Activated T-cell treated with anti-CD3 and anti-CD28 coated beads, Interleukin-2, amount 50 U/mL, for 72 hours (primary cell): ENCODE results near the gene SEC14L6. TPM values are rescaled to one million over a fixed set of nuclear protein-coding genes. Genes with fewer than 3 reads are reported as not detected.
"Not testable (repeated sequence)": the region's sequence is repeated elsewhere in the genome, so short reads cannot be mapped to it uniquely, and the experiment has no call there.

Experiments used
- ATAC-seq, 2 donors: fragments of 150-1000 bp; cut with Tn5 transposase; replicated peaks in 1 of 2; 2 replicates each; pipeline ENCODE4 v1.10.0; 2021; ENCODE audit warnings: moderate library complexity in 2 of 2, mild to moderate bottlenecking in 1 of 2
- DNase-seq, 2 donors: peaks; one replicate each; pipeline ENCODE4 v3.0.0; 2021 to 2022; ENCODE audit warnings: mixed read lengths in 1 of 2
- H3K27ac Mint-ChIP-seq: one replicate; pipeline ENCODE4 v1.8.0; 2022; ENCODE audit warnings: mild to moderate bottlenecking, moderate library complexity, mixed read lengths
- H3K27me3 Mint-ChIP-seq: one replicate; pipeline ENCODE4 v1.8.0; 2022; ENCODE audit warnings: low read depth, mixed read lengths
- H3K36me3 Mint-ChIP-seq, 2 donors: one replicate each; pipeline ENCODE4 v1.8.0; 2022; ENCODE audit warnings: mixed read lengths in 2 of 2, mild to moderate bottlenecking in 1 of 2; ENCODE audit not compliant: insufficient read depth in 2 of 2
- H3K4me1 Mint-ChIP-seq: one replicate; pipeline ENCODE4 v1.8.0; 2022; ENCODE audit warnings: low read depth, mixed read lengths
- H3K4me3 Mint-ChIP-seq, 2 donors: one replicate each; pipeline ENCODE4 v1.8.0; 2022; ENCODE audit warnings: mild to moderate bottlenecking in 2 of 2, mixed read lengths in 2 of 2, moderate library complexity in 2 of 2
- H3K9me3 Mint-ChIP-seq, 2 donors: one replicate each; pipeline ENCODE4 v1.8.0; 2022; ENCODE audit warnings: mixed read lengths in 2 of 2
- total RNA-seq, 2 donors: library from RNA; stranded (reverse); gene quantifications; one replicate each; pipeline ENCODE4 v1.2.3, GENCODE V29; 2022

The SEC14L6 gene
- total RNA-seq, 2 donors from 2014 or later: not detected

GRCh38 chr22:30541511-30541910 is 5.0 kb downstream of the SEC14L6 start:
- DNase-seq, H3K9me3 Mint-ChIP-seq, H3K27ac Mint-ChIP-seq, ATAC-seq, H3K36me3 Mint-ChIP-seq, H3K4me1 Mint-ChIP-seq, H3K4me3 Mint-ChIP-seq: not testable (repeated sequence)
- peaks cover 34% of the 10 kb centered on the region for H3K27me3 Mint-ChIP-seq

- ATAC-seq (no peak), DNase-seq (no peak)
- peaks cover 26% of the 10 kb centered on the region for H3K27me3 Mint-ChIP-seq
- H3K9me3 Mint-ChIP-seq: no peaks in the 10 kb centered on the region
- no peaks in the 10 kb centered on the region for H3K36me3 Mint-ChIP-seq
- no peak overlapping the region for H3K4me3 Mint-ChIP-seq
- no peak overlapping the region for H3K27ac Mint-ChIP-seq
- H3K4me1 Mint-ChIP-seq: no peaks in the 10 kb centered on the region
Measured at GRCh38 chr22:30539368-30539767, 7.2 kb downstream of the SEC14L6 start.

- Mint-ChIP-seq H3K4me1 (no peaks in the 10 kb centered on the region), H3K36me3 (no peaks in the 10 kb centered on the region), H3K27ac (no peak overlapping the region), H3K27me3 (peaks cover 20% of the 10 kb centered on the region), H3K9me3 (no peaks in the 10 kb centered on the region), H3K4me3 (no peak overlapping the region)
- no peak for ATAC-seq
- no peak for DNase-seq
Measured at GRCh38 chr22:30538280-30538679, 8.3 kb downstream of the SEC14L6 start.

GRCh38 chr22:30537083-30537731 is 9.3 kb downstream of the SEC14L6 start:
- Mint-ChIP-seq H3K9me3 (no peaks in the 10 kb centered on the region), H3K4me1 (no peaks in the 10 kb centered on the region), H3K27me3 (peaks cover 13% of the 10 kb centered on the region), H3K36me3 (no peaks in the 10 kb centered on the region), H3K27ac (no peak overlapping the region), H3K4me3 (no peak overlapping the region)
- DNase-seq: no peak
- ATAC-seq: no peak

GRCh38 chr22:30535182-30535581 is 11.4 kb downstream of the SEC14L6 start:
- H3K36me3 Mint-ChIP-seq: no peaks in the 10 kb centered on the region
- no peaks in the 10 kb centered on the region for H3K9me3 Mint-ChIP-seq
- H3K27ac Mint-ChIP-seq: no peak overlapping the region
- no peak overlapping the region for H3K4me3 Mint-ChIP-seq
- H3K27me3 Mint-ChIP-seq: no peaks in the 10 kb centered on the region
- no peaks in the 10 kb centered on the region for H3K4me1 Mint-ChIP-seq
- ATAC-seq (no peak), DNase-seq (no peak)

GRCh38 chr22:30531651-30532608 is 14.6 kb downstream of the SEC14L6 start:
- H3K4me3 Mint-ChIP-seq: no peak overlapping the region
- no peaks in the 10 kb centered on the region for H3K9me3 Mint-ChIP-seq

GRCh38 chr22:30526656-30527055 is 19.9 kb downstream of the SEC14L6 start:
- no peaks in the 10 kb centered on the region for H3K4me1 Mint-ChIP-seq

More at GRCh38 chr22:30531651-30532608, 14.6 kb downstream of the SEC14L6 start:
- DNase-seq (no peak), ATAC-seq (no peak)
- no peaks in the 10 kb centered on the region for H3K27me3 Mint-ChIP-seq
- no peaks in the 10 kb centered on the region for H3K36me3 Mint-ChIP-seq
- no peak overlapping the region for H3K27ac Mint-ChIP-seq
- no peaks in the 10 kb centered on the region for H3K4me1 Mint-ChIP-seq

GRCh38 chr22:30523646-30524489 is 22.7 kb downstream of the SEC14L6 start:
- no peak for ATAC-seq
- DNase-seq: no peak
- H3K36me3 Mint-ChIP-seq: no peaks in the 10 kb centered on the region
- no peaks in the 10 kb centered on the region for H3K27me3 Mint-ChIP-seq
- H3K4me1 Mint-ChIP-seq: no peaks in the 10 kb centered on the region
- no peaks in the 10 kb centered on the region for H3K9me3 Mint-ChIP-seq
- H3K27ac Mint-ChIP-seq: no peak overlapping the region
- no peak overlapping the region for H3K4me3 Mint-ChIP-seq

More at GRCh38 chr22:30526656-30527055, 19.9 kb downstream of the SEC14L6 start:
- Mint-ChIP-seq H3K4me3 (no peak overlapping the region), H3K9me3 (no peaks in the 10 kb centered on the region), H3K27ac (no peak overlapping the region), H3K27me3 (no peaks in the 10 kb centered on the region), H3K36me3 (no peaks in the 10 kb centered on the region)
- no peak for DNase-seq
- ATAC-seq: no peak

- no peak overlapping the region for H3K27ac Mint-ChIP-seq
- H3K9me3 Mint-ChIP-seq: no peaks in the 10 kb centered on the region
- no peak for DNase-seq
- no peak overlapping the region for H3K4me3 Mint-ChIP-seq
- H3K4me1 Mint-ChIP-seq: no peaks in the 10 kb centered on the region
- no peaks in the 10 kb centered on the region for H3K27me3 Mint-ChIP-seq
- ATAC-seq: no peak
- H3K36me3 Mint-ChIP-seq: no peaks in the 10 kb centered on the region
Measured at GRCh38 chr22:30521368-30522156, 25.0 kb downstream of the SEC14L6 start.

- Mint-ChIP-seq H3K27ac (no peak overlapping the region), H3K4me3 (no peak overlapping the region)
- DNase-seq: no peak
Measured at GRCh38 chr22:30519842-30520425, 26.6 kb downstream of the SEC14L6 start.

GRCh38 chr22:30516731-30517130 is 29.8 kb downstream of the SEC14L6 start:
- Mint-ChIP-seq H3K36me3 (no peaks in the 10 kb centered on the region), H3K4me1 (no peaks in the 10 kb centered on the region), H3K4me3 (no peak overlapping the region), H3K9me3 (no peaks in the 10 kb centered on the region), H3K27me3 (no peaks in the 10 kb centered on the region), H3K27ac (no peak overlapping the region)
- no peak for DNase-seq
- no peak for ATAC-seq

More at GRCh38 chr22:30519842-30520425, 26.6 kb downstream of the SEC14L6 start:
- Mint-ChIP-seq H3K36me3 (no peaks in the 10 kb centered on the region), H3K9me3 (no peaks in the 10 kb centered on the region), H3K4me1 (no peaks in the 10 kb centered on the region), H3K27me3 (no peaks in the 10 kb centered on the region)
- ATAC-seq: no peak

GRCh38 chr22:30516273-30516672 is 30.3 kb downstream of the SEC14L6 start:
- Mint-ChIP-seq H3K4me1 (no peaks in the 10 kb centered on the region), H3K36me3 (no peaks in the 10 kb centered on the region), H3K27me3 (no peaks in the 10 kb centered on the region), H3K4me3 (no peak overlapping the region), H3K9me3 (no peaks in the 10 kb centered on the region), H3K27ac (no peak overlapping the region)
- DNase-seq: no peak
- no peak for ATAC-seq
